RKO (cell line): ENCODE data around the gene PLXNC1.

Source experiments
- DNase-seq: peaks from one replicate; pipeline ENCODE4 v3.0.0-alpha.2; 2016; ENCODE audit warnings: low spot score

PLXNC1 gene

DNA sequence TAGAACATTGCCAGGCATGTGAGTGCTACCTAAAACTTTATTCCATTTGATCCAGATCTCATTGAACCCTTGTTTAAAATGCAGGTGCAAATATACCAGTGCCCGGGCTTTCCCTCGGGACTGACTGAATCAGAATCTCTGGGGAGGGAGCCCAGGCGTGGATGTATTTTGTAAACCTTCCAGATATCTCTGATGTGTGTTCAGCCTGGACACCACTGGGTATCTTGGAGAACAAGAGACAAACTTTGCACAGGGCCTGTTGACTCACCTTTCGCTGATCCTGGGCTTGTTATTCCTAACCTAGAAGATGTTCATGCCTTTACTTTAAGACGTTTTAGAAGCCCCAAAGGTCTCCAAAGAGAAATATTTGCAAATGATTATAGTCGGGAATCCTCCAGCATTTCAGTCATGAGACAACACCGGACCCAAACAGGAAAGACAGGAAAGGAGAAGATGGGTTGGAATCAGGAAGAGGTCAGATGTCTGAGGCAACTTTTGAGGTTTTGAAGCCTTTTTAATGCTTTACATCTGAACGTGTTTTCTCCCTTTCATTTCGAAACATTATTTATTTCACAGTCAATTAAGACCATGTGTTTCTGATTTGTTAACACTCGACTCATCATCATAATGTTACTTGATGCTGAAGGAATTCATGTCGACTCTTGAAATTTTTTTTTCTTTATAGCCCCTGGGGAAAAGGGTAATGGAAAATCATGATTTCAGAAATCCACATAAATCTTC lies 118.6 kb downstream of the PLXNC1 start:
- DNase-seq = no peak

DNA sequence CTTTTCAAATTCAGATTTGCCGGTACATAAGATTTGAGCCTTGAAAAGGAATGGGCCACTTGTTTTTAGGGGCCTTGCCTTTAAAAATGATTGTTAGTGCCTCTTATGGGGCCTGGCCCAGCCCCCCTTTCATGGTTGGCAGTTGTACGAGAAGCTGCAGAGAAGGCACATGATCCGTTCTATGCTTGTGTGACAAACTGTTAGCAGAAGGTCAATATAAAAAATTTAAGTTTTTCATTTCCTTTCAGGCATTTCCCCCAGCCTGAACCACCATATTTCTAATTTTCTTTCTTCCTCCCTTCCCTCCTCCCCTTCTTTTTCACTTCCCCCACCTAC lies 119.1 kb downstream of the PLXNC1 start:
- DNase-seq = no peak

DNA sequence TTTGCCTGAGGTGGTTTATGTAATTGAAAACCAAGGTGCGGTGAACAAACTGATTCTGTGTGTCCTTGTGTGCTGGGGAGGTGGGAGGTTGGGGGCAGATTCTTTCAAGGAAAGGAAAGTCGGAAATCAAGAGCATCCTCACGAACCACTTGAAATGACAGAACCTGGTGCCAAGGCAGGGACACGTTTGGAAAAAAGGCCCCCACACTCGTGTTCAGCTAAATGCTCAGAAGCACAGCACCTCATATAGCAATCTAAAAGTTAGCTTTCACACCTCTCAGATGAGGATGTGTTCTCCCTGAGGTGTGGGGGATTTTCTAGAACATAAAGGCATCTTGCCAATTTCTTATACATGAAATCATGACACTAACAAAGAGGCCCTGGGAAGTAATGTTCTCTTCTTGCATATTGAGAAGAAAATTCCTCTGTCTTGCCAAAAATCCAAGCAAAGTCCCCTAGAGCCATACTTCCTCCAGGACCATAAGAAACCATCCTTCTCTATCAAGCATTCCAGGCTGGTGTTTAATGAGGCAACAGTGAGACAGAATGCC lies 119.6 kb downstream of the PLXNC1 start:
- no peak for DNase-seq

DNA sequence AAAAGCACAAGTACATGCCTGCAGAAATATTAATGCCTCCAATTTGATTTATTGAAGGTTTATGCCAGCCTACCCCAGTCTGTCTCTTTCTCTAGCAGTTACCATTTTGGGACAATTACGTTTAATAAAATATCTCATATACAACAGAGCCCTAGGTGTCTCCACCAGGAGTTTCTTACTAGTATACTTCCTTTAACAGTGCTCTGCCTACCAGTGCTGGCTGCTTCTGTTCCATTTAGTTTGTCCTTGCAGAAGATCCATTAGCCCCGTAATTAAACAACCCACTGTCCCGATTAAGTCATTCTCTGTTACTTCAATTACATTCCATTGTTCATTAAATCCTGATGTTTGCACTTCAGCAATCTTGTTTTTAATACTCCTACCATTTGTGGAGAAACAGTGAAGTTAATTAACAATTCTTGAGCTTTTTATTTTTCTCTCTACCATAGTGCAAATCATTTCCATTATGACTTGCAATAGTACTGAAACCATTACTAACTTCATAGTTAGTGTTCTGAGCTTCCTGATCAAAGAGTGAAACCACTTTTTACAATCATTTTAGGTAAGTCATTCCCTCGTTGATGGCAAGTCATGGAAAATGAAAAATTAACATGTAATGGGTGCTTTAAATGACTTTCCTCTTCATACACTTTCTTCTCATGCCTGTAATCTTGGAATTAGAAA lies 121.1 kb downstream of the PLXNC1 start:
- DNase-seq = no peak

DNA sequence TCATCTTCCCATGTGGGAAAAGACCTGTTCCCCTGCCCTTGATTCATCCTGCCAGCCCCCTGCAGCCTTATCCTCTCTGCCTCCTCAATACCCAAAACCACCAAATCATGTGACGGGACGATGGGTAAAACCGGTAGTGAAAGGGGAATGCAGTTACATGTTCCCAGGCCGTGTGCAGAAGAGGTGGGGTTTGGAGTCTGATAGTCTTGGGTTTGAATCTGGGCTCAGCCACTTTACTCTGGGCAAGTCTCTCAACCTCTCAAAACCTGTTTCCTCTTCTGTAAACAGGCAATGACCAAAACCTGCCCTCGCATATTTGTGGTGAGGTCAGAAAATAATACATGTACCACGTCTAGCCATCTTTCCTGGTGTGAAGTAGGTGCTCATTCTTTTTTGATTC lies 123.0 kb downstream of the PLXNC1 start:
- no peak for DNase-seq

DNA sequence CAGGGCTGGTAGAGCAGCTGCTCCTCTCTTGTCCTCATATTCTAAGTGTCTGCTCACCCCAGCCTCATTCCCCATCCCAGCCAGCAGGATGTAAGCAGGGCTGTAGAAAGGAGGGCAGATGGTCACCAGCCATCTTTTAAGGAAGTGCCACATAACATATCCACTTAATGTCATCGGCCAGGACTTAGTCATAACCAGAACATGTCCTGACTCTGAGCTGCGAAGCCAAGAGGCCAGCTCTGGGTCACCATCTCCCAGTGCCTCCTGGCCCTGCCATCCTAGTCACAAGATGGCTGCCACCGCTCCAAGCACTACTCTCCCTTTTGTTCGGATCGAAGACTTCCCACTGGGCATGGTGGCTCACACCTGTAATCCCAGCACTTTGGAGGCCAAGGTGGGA lies 123.9 kb downstream of the PLXNC1 start:
- DNase-seq = no peak

DNA sequence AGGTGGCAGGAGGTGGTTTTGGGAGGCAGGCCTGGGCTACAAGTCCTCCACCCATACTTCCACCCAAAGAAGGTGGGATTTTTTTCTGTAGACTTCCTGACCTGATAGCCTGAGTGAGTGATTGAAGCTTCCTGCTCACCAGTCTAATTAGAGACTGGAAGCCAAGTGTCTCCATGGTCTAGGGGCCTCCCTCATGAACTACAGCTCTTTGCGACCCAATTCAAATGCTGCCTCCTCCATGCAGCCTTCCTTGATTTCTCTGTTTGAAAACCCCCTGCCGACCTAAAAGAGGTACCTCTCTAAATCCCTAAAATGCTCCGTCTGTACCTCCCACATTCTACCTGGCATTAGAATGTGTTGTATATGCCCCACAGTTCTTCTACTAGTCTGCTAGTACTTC lies 124.9 kb downstream of the PLXNC1 start:
- no peak for DNase-seq

DNA sequence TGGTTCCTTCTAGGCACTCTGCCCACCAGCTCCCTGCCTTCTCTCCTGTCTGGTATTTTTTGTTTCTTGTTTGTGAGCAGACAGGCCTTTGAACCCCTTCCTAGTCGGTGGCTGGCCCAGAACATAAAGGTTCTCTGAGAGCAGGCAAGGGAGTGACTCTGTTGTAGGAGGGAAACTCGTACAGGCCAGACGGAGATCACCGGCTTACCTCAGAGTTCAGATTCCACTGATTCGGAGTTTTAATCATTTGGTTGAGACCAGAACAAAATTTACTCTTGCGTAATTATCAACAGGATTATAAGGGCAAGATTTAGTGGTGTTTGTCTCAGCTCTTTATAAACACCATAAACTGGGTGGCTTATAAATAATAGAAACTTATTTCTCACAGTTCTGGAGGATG lies 128.3 kb downstream of the PLXNC1 start:
- no peak for DNase-seq

DNA sequence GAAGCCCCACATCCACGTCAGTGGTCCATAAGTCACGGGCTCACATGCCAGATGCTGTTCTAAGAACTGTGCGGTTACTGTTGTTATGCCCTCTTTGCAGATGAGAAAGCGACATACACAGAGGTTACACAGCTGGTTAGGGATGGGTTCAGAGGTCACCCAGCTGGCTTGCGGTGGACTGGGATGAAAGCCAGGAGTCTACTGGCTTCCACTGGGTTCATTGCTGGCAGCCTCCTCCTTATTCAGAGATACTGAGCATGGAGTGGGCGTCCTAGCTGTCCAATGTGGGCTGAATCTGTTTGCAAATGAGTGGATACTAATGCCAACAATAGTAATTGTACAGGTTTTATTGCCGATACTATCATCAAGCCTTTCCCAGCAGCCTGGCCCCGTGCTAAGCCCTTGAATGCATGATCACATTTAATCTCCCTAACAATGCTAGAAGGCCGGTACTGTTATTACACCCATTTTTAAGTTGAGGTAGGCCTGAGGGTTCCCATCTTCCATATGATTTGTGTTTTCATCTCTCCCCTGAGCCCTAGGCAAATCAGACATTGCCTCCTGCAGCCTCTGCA lies 129.1 kb downstream of the PLXNC1 start:
- DNase-seq = no peak

DNA sequence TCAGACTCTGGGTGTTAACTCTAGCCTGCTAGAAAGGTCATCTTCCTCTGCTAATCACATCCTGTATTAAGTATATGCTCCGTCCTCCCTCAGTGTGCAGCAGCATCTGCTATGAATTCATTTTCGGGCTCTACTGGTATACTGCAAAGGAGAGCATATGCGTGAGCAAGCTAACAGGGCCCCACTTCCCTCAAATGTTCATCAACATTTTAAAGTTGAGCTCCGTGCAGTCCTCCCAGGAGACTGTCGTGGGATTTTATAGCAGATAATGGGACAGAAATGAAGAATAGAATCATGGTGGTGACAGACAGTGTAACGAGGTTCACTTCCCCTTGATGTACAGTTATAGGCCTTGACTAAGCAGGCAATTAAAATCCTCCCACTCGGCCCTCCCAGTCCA lies 131.7 kb downstream of the PLXNC1 start:
- no peak for DNase-seq

DNA sequence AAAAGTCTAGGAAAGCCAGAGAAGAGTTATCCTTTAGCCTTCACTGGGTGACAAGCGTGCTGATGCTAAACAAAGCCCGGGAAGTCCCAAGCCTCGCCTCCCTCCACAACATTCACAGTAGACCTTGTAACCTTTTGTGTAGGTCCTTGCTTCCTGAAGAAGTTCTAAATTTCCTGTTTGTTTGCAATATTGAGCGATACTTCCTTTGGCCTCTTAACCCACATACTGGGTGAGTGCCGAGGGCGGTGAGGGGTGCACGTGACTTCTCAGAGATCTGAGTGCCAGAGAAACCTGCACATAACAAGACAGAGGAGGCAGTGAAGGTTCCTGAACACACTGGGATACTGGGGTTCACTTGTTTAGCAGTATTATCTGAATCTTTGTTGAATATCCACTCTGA lies 134.3 kb downstream of the PLXNC1 start:
- no peak for DNase-seq

DNA sequence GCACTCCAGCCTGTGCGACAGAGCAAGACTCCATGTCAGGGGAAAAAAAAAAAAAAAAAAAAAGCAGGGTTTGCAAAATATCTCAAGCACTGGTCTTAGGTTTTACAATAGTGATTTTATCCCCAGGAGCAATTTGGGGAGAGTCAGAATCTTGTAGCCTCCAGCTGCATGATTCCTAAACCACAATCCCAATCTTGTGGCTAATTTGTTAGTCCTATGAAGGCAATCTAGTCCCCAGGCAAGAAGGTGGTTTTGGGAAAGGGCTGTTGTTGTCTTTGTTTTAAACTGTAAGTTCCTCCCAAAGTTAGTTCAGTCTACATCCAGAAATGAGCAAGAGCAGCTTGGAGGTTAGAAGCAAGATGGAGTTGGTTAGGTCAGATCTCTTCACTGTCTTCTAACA lies 135.7 kb downstream of the PLXNC1 start:
- DNase-seq = no peak

DNA sequence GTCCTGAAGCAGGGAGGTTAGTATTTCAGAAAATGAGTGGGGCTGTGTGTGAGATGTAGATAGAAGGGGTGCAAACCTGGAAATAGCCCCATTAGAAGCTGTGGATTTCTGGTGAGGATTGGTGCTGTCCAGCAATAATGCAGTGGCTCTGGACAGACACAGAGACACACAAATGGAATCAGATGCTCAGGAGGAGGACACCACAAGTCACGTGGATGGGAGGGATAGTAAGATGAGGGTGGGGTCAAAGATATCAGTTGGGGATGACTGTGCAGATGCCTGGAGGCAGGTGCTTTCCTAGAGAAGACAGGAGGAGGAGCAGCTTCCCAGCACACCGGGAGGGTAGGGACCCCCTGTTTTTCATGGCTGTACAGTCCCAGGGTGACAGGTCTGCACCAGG lies 136.5 kb downstream of the PLXNC1 start:
- DNase-seq = no peak

DNA sequence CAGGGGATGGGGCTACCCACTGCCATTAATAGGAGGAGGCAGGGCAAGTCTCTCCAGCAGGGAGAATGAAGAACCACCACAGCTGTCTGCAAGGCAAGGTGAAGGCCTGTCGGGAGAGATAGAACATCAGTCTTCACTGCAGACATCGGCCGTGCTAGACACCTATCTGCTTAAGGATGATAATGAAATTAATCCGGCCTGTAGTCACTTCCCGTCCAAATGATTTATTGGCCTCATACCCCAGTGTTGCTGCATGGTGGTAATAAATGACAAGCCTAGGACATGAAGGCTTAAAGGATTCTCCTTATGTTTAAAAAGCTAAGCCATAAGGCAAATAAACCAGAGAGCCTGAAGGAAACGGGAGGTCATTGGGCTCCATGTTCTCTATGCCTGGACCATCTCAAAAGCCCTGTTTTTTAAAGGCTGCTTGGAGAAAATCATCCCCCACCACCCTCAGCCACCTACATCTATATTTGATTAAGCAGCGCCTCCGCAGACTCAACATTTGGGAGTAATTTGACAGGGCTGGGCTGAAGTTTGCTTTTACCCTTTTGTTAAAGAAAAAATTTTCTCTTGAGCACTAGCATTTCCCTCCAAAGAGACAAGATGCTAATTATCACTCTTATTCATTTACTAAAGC lies 137.7 kb downstream of the PLXNC1 start:
- no peak for DNase-seq

DNA sequence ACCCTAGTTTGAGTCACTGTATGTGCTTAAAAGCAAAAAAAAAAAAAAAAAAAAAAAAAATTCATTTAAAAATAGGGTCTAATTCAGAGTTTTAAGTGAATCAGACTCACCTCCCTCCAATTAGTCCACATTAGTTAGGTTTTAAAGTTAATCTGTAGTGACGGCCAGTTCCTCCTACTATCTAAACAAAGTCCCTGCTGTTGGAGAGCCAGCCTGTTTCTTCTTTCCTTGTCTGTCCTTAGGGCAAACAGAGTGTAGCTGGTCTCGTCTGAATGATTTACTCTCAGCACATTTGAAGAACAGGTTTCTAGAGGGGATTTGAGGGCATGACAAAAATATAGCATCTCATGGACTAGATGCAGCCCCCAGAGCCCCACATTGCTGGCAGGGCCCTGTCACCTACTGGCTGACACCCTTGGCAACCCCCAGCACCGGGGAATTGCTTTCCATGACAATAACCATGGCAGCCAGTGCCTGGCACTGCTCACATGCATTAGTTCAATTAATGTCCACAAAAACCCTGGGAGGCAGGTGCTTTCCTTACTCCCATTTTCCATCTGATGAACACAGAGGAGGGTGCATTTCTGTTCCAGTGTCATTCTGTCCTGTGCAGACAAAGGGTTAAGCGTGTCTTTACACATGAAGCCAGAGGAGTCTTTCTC lies 138.3 kb downstream of the PLXNC1 start:
- no peak for DNase-seq

DNA sequence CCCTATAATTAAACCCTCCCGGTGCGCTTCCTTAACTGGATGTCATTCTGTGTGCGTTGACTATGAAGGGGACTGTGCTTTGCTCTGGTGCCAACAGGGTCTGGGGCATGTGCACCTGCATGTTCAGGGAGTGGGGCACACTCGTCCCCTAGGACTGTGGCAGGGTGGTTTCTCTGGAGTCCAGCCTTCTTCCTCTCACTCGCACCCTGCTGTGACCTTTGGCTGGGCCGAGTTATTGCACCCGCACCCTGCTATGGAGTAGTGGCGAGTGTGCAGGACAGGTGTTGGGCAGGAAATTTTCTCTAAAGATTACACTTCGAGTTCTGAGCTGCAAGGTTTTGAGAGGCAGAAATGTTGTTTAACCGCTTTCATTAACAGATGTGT lies 138.9 kb downstream of the PLXNC1 start:
- no peak for DNase-seq

DNA sequence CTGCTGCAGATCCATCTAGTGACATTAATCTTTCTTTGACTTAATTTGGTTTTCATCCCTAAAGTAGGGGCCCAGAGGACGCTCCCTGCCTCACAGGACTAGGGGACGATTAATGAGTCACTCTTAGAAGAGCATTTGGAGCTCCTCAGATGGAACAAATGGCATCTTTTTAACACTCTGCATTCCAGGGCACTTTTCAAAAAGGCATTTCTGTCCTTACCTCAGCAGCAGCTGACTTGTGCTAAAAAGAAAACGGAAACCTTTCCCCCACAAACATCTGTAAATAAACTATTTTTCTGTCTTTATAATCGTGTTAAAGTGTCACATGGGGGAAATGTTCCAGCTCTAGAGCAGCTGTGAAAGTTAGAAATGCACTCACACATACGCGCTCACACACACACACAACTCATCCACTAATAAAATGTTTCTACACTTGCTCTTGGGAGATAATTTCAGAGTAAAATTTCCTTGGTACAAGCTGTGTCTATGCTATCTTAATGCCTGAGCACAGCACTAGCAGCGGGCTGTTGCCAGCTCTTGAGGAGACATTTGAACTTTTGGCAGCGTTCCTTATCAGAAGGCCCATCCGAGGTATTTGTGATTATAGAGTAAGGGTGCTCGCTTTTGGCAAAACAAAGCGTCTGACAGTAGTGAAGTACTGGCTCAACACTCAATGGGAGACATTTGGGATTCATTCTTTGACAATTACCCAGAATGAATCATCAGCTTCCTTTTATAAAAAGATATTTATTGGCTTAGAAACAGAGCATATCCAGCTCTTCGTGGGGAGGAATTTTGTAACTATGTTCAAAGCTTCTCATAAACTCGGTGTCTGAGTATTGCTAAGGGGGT lies 141.3 kb downstream of the PLXNC1 start:
- no peak for DNase-seq

DNA sequence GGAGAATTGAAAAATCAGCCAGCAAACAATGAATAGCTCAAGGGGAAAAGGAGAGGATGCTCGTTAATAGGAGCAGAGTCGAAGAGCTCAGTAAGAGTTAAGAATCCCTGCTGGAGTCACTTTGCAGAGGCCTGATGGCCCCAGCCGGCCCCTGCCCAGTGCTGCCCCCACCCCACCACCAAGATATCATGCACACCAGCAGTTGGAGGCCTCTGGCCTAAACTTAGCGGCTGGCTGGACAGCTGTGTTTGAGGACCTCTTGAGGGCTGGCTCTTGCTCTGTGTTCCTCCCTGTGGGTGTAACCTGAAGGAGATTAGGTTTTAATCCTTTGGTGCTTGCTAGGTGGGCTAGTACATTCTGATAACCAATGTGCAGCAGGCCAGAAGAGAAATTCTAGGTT lies 142.0 kb downstream of the PLXNC1 start:
- no peak for DNase-seq

DNA sequence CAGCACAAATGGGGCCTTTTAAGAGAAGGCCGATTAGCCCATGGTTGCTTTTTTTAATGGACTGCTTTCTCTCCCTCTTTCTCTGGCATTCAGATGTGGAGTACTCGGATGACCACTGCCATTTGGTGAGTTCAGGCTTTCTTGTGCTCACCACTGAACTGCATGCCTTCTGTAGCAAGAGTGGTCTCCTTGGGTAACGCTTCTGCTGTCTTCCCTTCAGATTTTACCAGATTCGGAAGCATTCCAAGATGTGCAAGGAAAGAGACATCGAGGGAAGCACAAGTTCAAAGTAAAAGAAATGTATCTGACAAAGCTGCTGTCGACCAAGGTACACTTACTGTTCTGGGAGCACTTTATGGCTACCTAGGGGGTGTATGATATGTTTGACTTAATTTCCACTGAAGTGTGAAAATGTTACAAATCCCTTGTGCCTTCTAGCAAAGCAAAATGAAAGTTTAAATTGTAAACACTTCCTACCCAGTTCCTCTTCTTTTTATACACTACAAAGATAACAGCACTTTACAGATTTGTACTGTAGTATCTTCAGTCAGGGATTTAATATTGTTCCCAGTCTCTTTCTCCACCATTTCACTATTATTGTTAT lies 148.8 kb downstream of the PLXNC1 start:
- no peak for DNase-seq

DNA sequence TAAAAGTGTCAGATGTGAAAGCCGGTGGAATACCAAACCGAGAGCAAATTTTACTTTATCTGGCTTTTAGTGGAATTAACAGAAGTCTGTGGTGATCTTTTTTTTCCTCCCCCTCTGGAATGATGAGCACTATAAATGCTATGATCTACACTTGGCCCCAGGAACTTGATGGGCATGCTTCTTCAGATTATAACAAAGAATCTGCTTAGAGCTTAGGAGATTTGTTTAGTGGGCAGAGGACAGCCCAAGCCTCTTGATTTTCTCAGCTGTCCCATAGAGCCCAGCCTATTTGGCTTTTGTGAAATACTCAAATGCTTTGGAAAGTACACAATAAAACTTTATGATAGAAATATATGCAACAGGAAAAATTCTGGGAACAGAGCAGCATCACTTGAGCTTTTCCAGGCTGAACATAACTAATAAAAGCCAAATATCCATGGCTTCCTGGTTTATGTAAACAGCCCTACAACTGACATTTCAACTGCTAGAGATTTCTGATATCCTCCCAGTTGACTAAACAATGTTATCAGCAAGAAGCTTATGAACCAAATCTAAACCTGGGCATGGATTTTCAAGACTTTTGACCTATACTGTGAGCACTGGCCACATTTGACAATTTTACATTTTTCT lies 149.6 kb downstream of the PLXNC1 start:
- DNase-seq = no peak

DNA sequence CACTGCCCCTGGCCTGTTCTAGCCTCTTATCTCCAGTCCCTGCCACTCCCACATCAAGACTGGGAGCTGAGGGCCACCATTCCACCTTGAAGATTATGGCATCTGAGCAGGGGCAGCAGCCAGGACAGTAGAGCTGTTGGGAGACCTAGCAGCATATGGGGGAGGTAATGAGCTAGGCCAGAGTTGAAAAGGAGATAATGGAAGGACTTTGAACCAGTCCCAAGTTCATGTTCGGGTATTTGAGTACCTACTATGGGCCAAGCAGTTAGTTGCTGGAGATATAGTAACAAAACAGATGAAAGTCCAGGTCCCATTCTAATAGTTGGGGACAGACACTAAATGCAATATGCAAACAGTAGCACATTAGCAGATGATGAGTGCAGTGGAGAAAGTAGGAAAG lies 151.5 kb downstream of the PLXNC1 start:
- no peak for DNase-seq
